ENCODE data around the gene G6PC1. TPM values are rescaled to one million over a fixed set of nuclear protein-coding genes. Genes with fewer than 3 reads are reported as not detected.

Gene G6PC1
- total RNA-seq = not detected in 2 replicates

GRCh38 chr17:42900460-42901331 is at the start of gene G6PC1:
G6PC1 (plus strand) TSS chr17:42900799; CDS start chr17:42900877, 78 bp downstream.

GRCh38 chr17:42850954-42851353 is 49.6 kb upstream of the G6PC1 start, which contains the start of gene AOC3:
AOC3 (plus strand) TSS chr17:42851199; CDS start chr17:42851344, 145 bp downstream.

Other genes with a start within 250 kb of the G6PC1 start
- 17.1 and 18.9 TPM in 2 replicates for gene TUBG2, start 241.5 kb upstream of the G6PC1 start, total RNA-seq
- gene PLEKHH3, start 223.8 kb upstream of the G6PC1 start, total RNA-seq = 15.8 and 22.2 TPM in 2 replicates
- 5.4 and 13.8 TPM in 2 replicates for gene CCR10, start 219.0 kb upstream of the G6PC1 start, total RNA-seq
- 9.8 and 15.8 TPM in 2 replicates for gene CNTNAP1, start 218.3 kb upstream of the G6PC1 start, total RNA-seq
- gene EZH1, start 155.8 kb upstream of the G6PC1 start, total RNA-seq = 5.2 and 15.0 TPM in 2 replicates
- 5.1 TPM in 2 replicates for gene RAMP2, start 139.6 kb upstream of the G6PC1 start, total RNA-seq
- 123 and 129 TPM in 2 replicates for gene VPS25, start 127.3 kb upstream of the G6PC1 start, total RNA-seq
- 4.8 and 6.7 TPM in 2 replicates for gene WNK4, start 120.2 kb upstream of the G6PC1 start, total RNA-seq
- gene COA3, start 102.1 kb upstream of the G6PC1 start, total RNA-seq = 73.0 and 80.6 TPM in 2 replicates
- not detected in 2 replicates for gene CNTD1, start 101.9 kb upstream of the G6PC1 start, total RNA-seq
- 103 and 170 TPM in 2 replicates for gene BECN1, start 76.5 kb upstream of the G6PC1 start, total RNA-seq
- gene PSME3, start 67.4 kb upstream of the G6PC1 start, total RNA-seq = 77.8 and 137 TPM in 2 replicates
- gene AOC2, start 56.2 kb upstream of the G6PC1 start, total RNA-seq = 0.65 and 0.89 TPM in 2 replicates
- gene AOC3, start 49.6 kb upstream of the G6PC1 start, total RNA-seq = 0.38 TPM in 1 of 2 replicates, not detected in the other
- 22.8 and 30.0 TPM in 2 replicates for gene AARSD1, start 63.7 kb downstream of the G6PC1 start, total RNA-seq
- gene PTGES3L, start 79.3 kb downstream of the G6PC1 start, total RNA-seq = 1.3 and 2.9 TPM in 2 replicates
- 6.4 and 9.0 TPM in 2 replicates for gene RUNDC1, start 79.8 kb downstream of the G6PC1 start, total RNA-seq
- 1,263 and 1,290 TPM in 2 replicates for gene RPL27, start 97.6 kb downstream of the G6PC1 start, total RNA-seq
- 14.8 and 42.2 TPM in 2 replicates for gene IFI35, start 106.0 kb downstream of the G6PC1 start, total RNA-seq
- 162 and 328 TPM in 2 replicates for gene VAT1, start 121.6 kb downstream of the G6PC1 start, total RNA-seq
- 0.33 and 1.0 TPM in 2 replicates for gene RND2, start 124.4 kb downstream of the G6PC1 start, total RNA-seq
- gene BRCA1, start 224.6 kb downstream of the G6PC1 start, total RNA-seq = 4.8 and 25.1 TPM in 2 replicates

Measured in mesangial cell (primary cell).